NT2/D1 (cell line): ENCODE results near the gene CHST12.

Experiments
- DNase-seq: peaks from one replicate; pipeline ENCODE4 v3.0.0-alpha.2; 2011; ENCODE audit warnings: low read depth, low spot score
- H3K27me3 ChIP-seq: 2 replicates; pipeline ENCODE4 v1.6.0; 2011; ENCODE audit warnings: mild to moderate bottlenecking; ENCODE audit not compliant: insufficient read length, insufficient read depth
- H3K36me3 ChIP-seq: 2 replicates; pipeline ENCODE4 v1.6.1; 2011; ENCODE audit warnings: mild to moderate bottlenecking, low read length, mixed read lengths; ENCODE audit not compliant: insufficient read depth, insufficient read length
- H3K4me1 ChIP-seq: 2 replicates; pipeline ENCODE4 v1.5.1; 2011; ENCODE audit not compliant: insufficient read depth, insufficient read length
- H3K4me3 ChIP-seq: 2 replicates; pipeline ENCODE4 v1.5.1; 2011; ENCODE audit warnings: low read depth; ENCODE audit not compliant: insufficient read length
- H3K9ac ChIP-seq: 2 replicates; pipeline ENCODE4 v1.6.0; 2011; ENCODE audit warnings: low read depth; ENCODE audit not compliant: insufficient read length
- H3K9me3 ChIP-seq: 2 replicates; pipeline ENCODE4 v1.5.1; 2011; ENCODE audit warnings: mild to moderate bottlenecking, low read length; ENCODE audit not compliant: insufficient read depth
- SUZ12 ChIP-seq: IDR thresholded peaks from 2 replicates; pipeline ENCODE4 v1.6.1; 2011; ENCODE audit not compliant: insufficient read length, insufficient read depth; ENCODE audit errors: extremely low read depth
- YY1 ChIP-seq: IDR thresholded peaks from 2 replicates; pipeline ENCODE4 v1.6.1; 2011; ENCODE audit not compliant: insufficient read length, insufficient read depth
- ZNF274 ChIP-seq: IDR thresholded peaks from 2 replicates; pipeline ENCODE4 v1.6.1; 2011; ENCODE audit warnings: mild to moderate bottlenecking, low read depth, low read length

CHST12 gene

GRCh38 chr7:2358968-2359527, 44.4 kb upstream of the CHST12 start:
- H3K4me1 ChIP-seq = no peaks in the 10 kb centered on the region
- no peak overlapping the region for H3K4me3 ChIP-seq
- peaks cover 75% of the 10 kb centered on the region for H3K36me3 ChIP-seq
- H3K9ac ChIP-seq = no peak overlapping the region
- TF ChIP-seq YY1 = no peak
- no peak for TF ChIP-seq SUZ12
- TF ChIP-seq ZNF274 = no peak
- no peaks in the 10 kb centered on the region for H3K9me3 ChIP-seq
- H3K27me3 ChIP-seq = no peaks in the 10 kb centered on the region
- DNase-seq = no peak

DNA sequence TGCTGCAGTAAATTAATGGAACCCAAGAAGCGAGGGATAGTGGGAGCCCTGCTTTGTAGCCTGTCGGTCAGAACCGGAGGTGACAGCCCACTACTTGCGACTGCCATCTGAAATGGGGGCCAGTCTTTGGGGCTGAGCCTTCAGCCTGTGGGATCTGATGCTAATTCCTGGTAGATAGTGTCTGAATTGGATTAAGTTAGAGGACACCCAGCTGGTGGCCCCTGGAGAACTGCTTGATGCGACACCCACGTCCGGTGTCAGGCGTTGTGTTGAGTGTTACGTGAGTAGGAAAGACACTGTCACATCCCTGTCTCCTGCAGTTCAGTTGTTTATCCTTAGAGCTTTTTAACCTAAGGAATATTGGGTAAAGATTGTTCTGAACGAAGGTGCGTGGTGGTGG, 43.8 kb upstream of the CHST12 start:
- Histone ChIP-seq H3K4me3 (no peak overlapping the region), H3K4me1 (no peaks in the 10 kb centered on the region), H3K9me3 (no peaks in the 10 kb centered on the region), H3K27me3 (no peaks in the 10 kb centered on the region), H3K9ac (no peak overlapping the region), H3K36me3 (peaks cover 80% of the 10 kb centered on the region)
- TF ChIP-seq SUZ12 (no peak), ZNF274 (no peak), YY1 (no peak)
- DNase-seq = no peak

DNA sequence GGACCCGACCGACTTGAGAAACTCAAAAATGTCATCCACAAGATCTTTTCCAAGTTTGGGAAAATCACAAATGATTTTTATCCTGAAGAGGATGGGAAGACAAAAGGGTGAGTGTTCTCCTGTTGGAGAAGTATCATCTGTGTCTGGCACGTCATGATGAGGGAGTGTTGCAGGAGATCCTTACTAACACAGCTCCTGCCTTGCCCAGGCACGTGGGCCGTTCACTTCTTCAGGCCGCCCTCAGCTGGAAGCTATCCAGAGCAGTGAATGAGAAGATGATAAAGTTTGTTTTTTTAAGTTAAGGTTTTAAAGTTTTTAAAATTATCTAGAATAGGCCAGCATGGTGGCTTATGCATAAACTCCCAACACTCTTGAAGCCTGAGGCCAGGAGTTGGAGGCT, 42.6 kb upstream of the CHST12 start:
- H3K9ac ChIP-seq = no peak overlapping the region
- no peaks in the 10 kb centered on the region for H3K4me1 ChIP-seq
- DNase-seq = no peak
- no peak overlapping the region for H3K4me3 ChIP-seq
- no peaks in the 10 kb centered on the region for H3K27me3 ChIP-seq
- TF ChIP-seq SUZ12 = no peak
- TF ChIP-seq YY1 = no peak
- TF ChIP-seq ZNF274 = no peak
- H3K9me3 ChIP-seq = no peaks in the 10 kb centered on the region
- H3K36me3 ChIP-seq = peaks cover 92% of the 10 kb centered on the region

DNA sequence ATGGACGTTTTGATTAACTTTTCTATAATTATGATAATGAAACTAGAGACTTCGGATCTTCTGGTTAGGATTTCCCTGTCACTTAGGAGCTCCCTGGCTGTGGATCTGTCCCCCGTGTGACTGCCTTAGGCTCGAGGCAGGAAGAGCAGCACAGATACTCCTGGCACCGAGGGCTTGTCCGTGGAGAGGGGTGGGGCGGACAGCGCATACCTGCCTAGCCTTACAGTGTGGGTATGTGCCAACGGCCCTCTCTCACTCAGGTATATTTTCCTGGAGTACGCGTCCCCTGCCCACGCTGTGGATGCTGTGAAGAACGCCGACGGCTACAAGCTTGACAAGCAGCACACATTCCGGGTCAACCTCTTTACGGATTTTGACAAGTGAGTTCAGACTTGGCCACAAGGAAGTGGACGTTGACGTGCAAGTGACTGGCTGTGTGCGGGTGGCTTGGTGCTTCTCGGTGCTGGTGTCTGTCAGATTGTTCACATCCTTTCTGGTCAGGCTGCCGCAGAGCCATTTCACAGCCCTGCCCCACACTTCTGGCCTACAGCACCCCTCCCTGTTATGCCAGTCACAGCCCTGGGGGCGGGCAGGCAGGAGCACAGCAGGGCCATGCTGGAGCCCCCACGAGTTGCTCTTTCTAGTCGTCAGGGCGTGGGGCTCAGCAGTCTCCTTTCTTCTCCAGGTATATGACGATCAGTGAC, 40.9 kb upstream of the CHST12 start:
- TF ChIP-seq YY1 = no peak
- TF ChIP-seq SUZ12 = no peak
- TF ChIP-seq ZNF274 = no peak
- no peak overlapping the region for H3K9ac ChIP-seq
- H3K36me3 ChIP-seq = peaks cover 94% of the 10 kb centered on the region
- DNase-seq = no peak
- H3K4me1 ChIP-seq = no peaks in the 10 kb centered on the region
- no peak overlapping the region for H3K4me3 ChIP-seq
- H3K27me3 ChIP-seq = no peaks in the 10 kb centered on the region
- no peaks in the 10 kb centered on the region for H3K9me3 ChIP-seq

GRCh38 chr7:2369139-2369538, 34.3 kb upstream of the CHST12 start:
- H3K27me3 ChIP-seq = no peaks in the 10 kb centered on the region
- H3K36me3 ChIP-seq = peaks cover 98% of the 10 kb centered on the region
- H3K4me1 ChIP-seq = no peaks in the 10 kb centered on the region
- TF ChIP-seq SUZ12 (no peak), ZNF274 (no peak), YY1 (no peak)
- no peak overlapping the region for H3K9ac ChIP-seq
- DNase-seq = no peak
- H3K4me3 ChIP-seq = no peak overlapping the region
- no peaks in the 10 kb centered on the region for H3K9me3 ChIP-seq

- H3K4me3 ChIP-seq = no peak overlapping the region
- no peak overlapping the region for H3K9ac ChIP-seq
- no peaks in the 10 kb centered on the region for H3K9me3 ChIP-seq
- DNase-seq = no peak
- H3K4me1 ChIP-seq = no peaks in the 10 kb centered on the region
- TF ChIP-seq YY1 (no peak), SUZ12 (no peak), ZNF274 (no peak)
- H3K27me3 ChIP-seq = no peaks in the 10 kb centered on the region
- peaks cover 98% of the 10 kb centered on the region for H3K36me3 ChIP-seq
Measured at GRCh38 chr7:2371329-2371728, 32.1 kb upstream of the CHST12 start.

GRCh38 chr7:2372724-2373123, 30.7 kb upstream of the CHST12 start:
- no peaks in the 10 kb centered on the region for H3K9me3 ChIP-seq
- H3K9ac ChIP-seq = no peak overlapping the region
- TF ChIP-seq YY1 = no peak
- no peak for TF ChIP-seq ZNF274
- TF ChIP-seq SUZ12 = no peak
- H3K4me3 ChIP-seq = no peak overlapping the region
- no peaks in the 10 kb centered on the region for H3K4me1 ChIP-seq
- H3K27me3 ChIP-seq = no peaks in the 10 kb centered on the region
- no peak for DNase-seq
- peaks cover 96% of the 10 kb centered on the region for H3K36me3 ChIP-seq
